H9 (cell line): ENCODE results near the gene ACOXL. TPM values are rescaled to one million over a fixed set of nuclear protein-coding genes. Genes with fewer than 3 reads are reported as not detected.

ENCODE experiments used
- DNase-seq: peaks from one replicate; pipeline ENCODE4 v3.0.0-alpha.2; 2017
- H2AFZ ChIP-seq: one replicate; pipeline ENCODE4 v1.6.1; 2013; ENCODE audit warnings: mild to moderate bottlenecking, low read length, control low read depth, moderate library complexity
- H2AK5ac ChIP-seq: 2 replicates; pipeline ENCODE4 v1.6.1; 2013; ENCODE audit warnings: low read length, control low read depth, mixed read lengths; ENCODE audit not compliant: insufficient read length
- H2BK120ac ChIP-seq: one replicate; pipeline ENCODE4 v1.6.1; 2013; ENCODE audit warnings: low read depth, mild to moderate bottlenecking, low read length, control low read depth, inconsistent platforms; ENCODE audit not compliant: poor library complexity, severe bottlenecking
- H2BK12ac ChIP-seq: 2 replicates; pipeline ENCODE4 v1.6.1; 2013; ENCODE audit warnings: low read length, control low read depth, mixed read lengths, low read depth; ENCODE audit not compliant: insufficient read length
- H2BK15ac ChIP-seq: 2 replicates; pipeline ENCODE4 v1.6.1; 2013; ENCODE audit warnings: low read depth, low read length, control low read depth
- H2BK20ac ChIP-seq: one replicate; pipeline ENCODE4 v1.6.1; 2013; ENCODE audit warnings: low read depth, mild to moderate bottlenecking, low read length, control low read depth, inconsistent platforms; ENCODE audit not compliant: poor library complexity, severe bottlenecking
- H2BK5ac ChIP-seq: 2 replicates; pipeline ENCODE4 v1.6.1; 2013; ENCODE audit warnings: low read length, control low read depth, mixed read lengths; ENCODE audit not compliant: insufficient read length
- H3K14ac ChIP-seq: 2 replicates; pipeline ENCODE4 v1.6.1; 2013; ENCODE audit warnings: low read length, control low read depth; ENCODE audit not compliant: insufficient read depth
- H3K18ac ChIP-seq: 2 replicates; pipeline ENCODE4 v1.6.1; 2013; ENCODE audit warnings: low read depth, mild to moderate bottlenecking, mixed read lengths, low read length, control low read depth; ENCODE audit not compliant: insufficient read length
- H3K23ac ChIP-seq: 2 replicates; pipeline ENCODE4 v1.6.1; 2013; ENCODE audit warnings: low read length, control low read depth, mixed read lengths, low read depth; ENCODE audit not compliant: insufficient read length
- H3K23me2 ChIP-seq: 2 replicates; pipeline ENCODE4 v1.6.1; 2013; ENCODE audit warnings: low read depth, mild to moderate bottlenecking, mixed read lengths, low read length, control low read depth; ENCODE audit not compliant: insufficient read length, poor library complexity, severe bottlenecking
- H3K27ac ChIP-seq: 2 replicates; pipeline ENCODE4 v1.5.1; 2013; ENCODE audit warnings: low read length, control low read depth, mixed read lengths, low read depth; ENCODE audit not compliant: insufficient read length
- H3K27me3 ChIP-seq: 2 replicates; pipeline ENCODE4 v1.6.1; 2013; ENCODE audit warnings: low read length, control low read depth, inconsistent platforms; ENCODE audit not compliant: insufficient read depth
- H3K4ac ChIP-seq: 2 replicates; pipeline ENCODE4 v1.6.1; 2013; ENCODE audit warnings: low read depth, mild to moderate bottlenecking, control low read depth, inconsistent platforms, low read length, moderate library complexity
- H3K4me1 ChIP-seq: 2 replicates; pipeline ENCODE4 v1.6.1; 2013; ENCODE audit warnings: low read length, control low read depth, inconsistent platforms; ENCODE audit not compliant: insufficient read depth
- H3K4me2 ChIP-seq: 2 replicates; pipeline ENCODE4 v1.6.1; 2013; ENCODE audit warnings: low read length, control low read depth, mixed read lengths; ENCODE audit not compliant: insufficient read length, insufficient read depth
- H3K56ac ChIP-seq: 2 replicates; pipeline ENCODE4 v1.6.1; 2013; ENCODE audit warnings: low read depth, mild to moderate bottlenecking, mixed read lengths, low read length, control low read depth; ENCODE audit not compliant: insufficient read length
- H3K79me1 ChIP-seq: 2 replicates; pipeline ENCODE4 v1.6.1; 2013; ENCODE audit warnings: low read depth, mild to moderate bottlenecking, moderate library complexity, low read length, control low read depth, inconsistent platforms; ENCODE audit not compliant: insufficient read depth, poor library complexity, severe bottlenecking
- H3K79me2 ChIP-seq: 2 replicates; pipeline ENCODE4 v1.6.1; 2013; ENCODE audit warnings: low read length, control low read depth, inconsistent platforms; ENCODE audit not compliant: insufficient read depth
- H3K9ac ChIP-seq: 2 replicates; pipeline ENCODE4 v1.6.1; 2013; ENCODE audit warnings: low read length, control low read depth, mixed read lengths; ENCODE audit not compliant: insufficient read length; ENCODE audit errors: extremely low read depth
- H3K9me3 ChIP-seq: one replicate; pipeline ENCODE4 v1.6.1; 2013; ENCODE audit warnings: low read depth, low read length, inconsistent platforms; ENCODE audit not compliant: control insufficient read depth
- H3T11ph ChIP-seq: one replicate; pipeline ENCODE4 v1.6.1; 2013; ENCODE audit warnings: mild to moderate bottlenecking, low read length, control low read depth, inconsistent platforms
- H4K20me1 ChIP-seq: one replicate; pipeline ENCODE4 v1.6.1; 2013; ENCODE audit not compliant: control insufficient read depth, insufficient read length, insufficient read depth
- H4K5ac ChIP-seq: 2 replicates; pipeline ENCODE4 v1.6.1; 2013; ENCODE audit warnings: low read depth, mild to moderate bottlenecking, mixed read lengths, low read length, control low read depth; ENCODE audit not compliant: insufficient read length
- H4K8ac ChIP-seq: replicated peaks from 2 replicates; pipeline ENCODE4 v1.6.1; 2013; ENCODE audit warnings: low read length, control low read depth, mixed read lengths, low read depth; ENCODE audit not compliant: insufficient read length
- H4K91ac ChIP-seq: 2 replicates; pipeline ENCODE4 v1.6.1; 2013; ENCODE audit warnings: low read depth, mild to moderate bottlenecking, moderate library complexity, mixed read lengths, low read length, control low read depth; ENCODE audit not compliant: insufficient read length
- H3K27ac Mint-ChIP-seq, 3 experiments: 2 replicates in 2 of 3; 3 replicates in 1 of 3; pipeline ENCODE4 v1.8.0; 2020 to 2021; ENCODE audit warnings: mixed read lengths in 3 of 3, mild to moderate bottlenecking in 1 of 3, moderate library complexity in 1 of 3
- H3K27me3 Mint-ChIP-seq: 2 replicates; pipeline ENCODE4 v1.8.0; 2021; ENCODE audit warnings: low read depth, mild to moderate bottlenecking, moderate library complexity, mixed read lengths
- H3K36me3 Mint-ChIP-seq, 3 experiments: 2 replicates in 2 of 3; 3 replicates in 1 of 3; pipeline ENCODE4 v1.8.0; 2020 to 2021; ENCODE audit warnings: low read depth in 3 of 3, mixed read lengths in 3 of 3; ENCODE audit not compliant: insufficient read depth in 1 of 3
- H3K4me1 Mint-ChIP-seq, 2 experiments: 2 replicates each; pipeline ENCODE4 v1.8.0; 2020; ENCODE audit warnings: mixed read lengths in 2 of 2
- H3K4me3 Mint-ChIP-seq, 2 experiments: 2 replicates in 1 of 2; 3 replicates in 1 of 2; pipeline ENCODE4 v1.8.0; 2020 to 2021; ENCODE audit warnings: mild to moderate bottlenecking in 2 of 2, mixed read lengths in 2 of 2, moderate library complexity in 1 of 2
- H3K9me3 Mint-ChIP-seq, 2 experiments: 2 replicates in 1 of 2; 3 replicates in 1 of 2; pipeline ENCODE4 v1.8.0; 2020; ENCODE audit warnings: mild to moderate bottlenecking in 2 of 2, mixed read lengths in 2 of 2, moderate library complexity in 1 of 2
- WGBS: extraction: QIAGEN DNeasy Blood & Tissue Kit; methylation state at CpG from one replicate; pipeline ENCODE4 v1.1.7; 2013; ENCODE audit warnings: missing lambda C conversion rate, low lambda C conversion rate, mixed read lengths; ENCODE audit not compliant: insufficient read length; ENCODE audit errors: extremely low coverage; 5-methylcytosine and 5-hydroxymethylcytosine counted together
- total RNA-seq: library from RNA; stranded (reverse); gene quantifications from 2 replicates; pipeline ENCODE4 v1.2.1, GENCODE V29; 2021
- TF ChIP-seq, protein P1 (sequence below): fragments of 200-600 bp; sonication (generic); conservative IDR thresholded peaks from 3 replicates; pipeline ENCODE4 v1.8.0; 2021; ENCODE audit warnings: antibody characterized with exemption, mild to moderate bottlenecking

Gene ACOXL
- total RNA-seq, 1 experiment from 2014 or later: 37.6 TPM

DNA sequence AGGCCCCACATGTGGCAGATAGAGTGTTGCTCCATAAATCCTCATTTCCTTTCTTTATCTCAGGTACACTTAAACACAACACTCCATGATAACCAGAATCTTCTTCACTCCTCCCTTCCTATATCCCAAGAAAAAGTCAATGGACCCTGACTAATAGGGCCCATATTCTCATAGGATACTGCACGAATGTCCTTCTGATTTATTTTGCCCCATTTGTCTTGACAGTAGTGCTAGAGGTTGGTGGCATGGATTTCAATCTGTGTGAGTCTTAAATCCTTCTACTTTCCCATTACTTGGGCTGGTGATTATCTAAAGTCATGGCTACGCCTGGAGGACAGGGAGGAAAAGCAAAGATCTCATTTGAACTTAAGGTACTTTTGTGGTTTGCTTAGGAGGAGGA is 156.0 kb downstream of the ACOXL start:
- H2BK12ac ChIP-seq: no peak overlapping the region

More for the DNA sequence above, 156.0 kb downstream of the ACOXL start:
- H3K4me1 Mint-ChIP-seq: peaks cover 0 to 8% of the 10 kb centered on the region in 2 experiments; a peak in 1 of 4 replicates
- no peak overlapping the region for H3K56ac ChIP-seq
- H2BK5ac ChIP-seq: no peak overlapping the region
- no peak overlapping the region for H3K4me2 ChIP-seq
- H3K9me3 Mint-ChIP-seq: peaks cover 0 to 3% of the 10 kb centered on the region in 2 experiments; a peak in 1 of 5 replicates
- H3K79me1 ChIP-seq: no peaks in the 10 kb centered on the region
- no peaks in the 10 kb centered on the region for H3K9me3 ChIP-seq
- no peaks in the 10 kb centered on the region for H3K23me2 ChIP-seq
- H3K36me3 Mint-ChIP-seq: peaks cover 9 to 21% (median 10%) of the 10 kb centered on the region in 3 experiments; a peak in 6 of 7 replicates
- no peak overlapping the region for H2AK5ac ChIP-seq
- no peaks in the 10 kb centered on the region for H3K79me2 ChIP-seq
- H3K14ac ChIP-seq: no peak overlapping the region
- no peak overlapping the region for H3K4ac ChIP-seq
- no peaks in the 10 kb centered on the region for H3K27me3 ChIP-seq
- no peak overlapping the region for H2BK20ac ChIP-seq
- H3K23ac ChIP-seq: no peak overlapping the region
- H2BK120ac ChIP-seq: no peak overlapping the region
- H3K18ac ChIP-seq: no peak overlapping the region
- TF ChIP-seq, protein P1, sequence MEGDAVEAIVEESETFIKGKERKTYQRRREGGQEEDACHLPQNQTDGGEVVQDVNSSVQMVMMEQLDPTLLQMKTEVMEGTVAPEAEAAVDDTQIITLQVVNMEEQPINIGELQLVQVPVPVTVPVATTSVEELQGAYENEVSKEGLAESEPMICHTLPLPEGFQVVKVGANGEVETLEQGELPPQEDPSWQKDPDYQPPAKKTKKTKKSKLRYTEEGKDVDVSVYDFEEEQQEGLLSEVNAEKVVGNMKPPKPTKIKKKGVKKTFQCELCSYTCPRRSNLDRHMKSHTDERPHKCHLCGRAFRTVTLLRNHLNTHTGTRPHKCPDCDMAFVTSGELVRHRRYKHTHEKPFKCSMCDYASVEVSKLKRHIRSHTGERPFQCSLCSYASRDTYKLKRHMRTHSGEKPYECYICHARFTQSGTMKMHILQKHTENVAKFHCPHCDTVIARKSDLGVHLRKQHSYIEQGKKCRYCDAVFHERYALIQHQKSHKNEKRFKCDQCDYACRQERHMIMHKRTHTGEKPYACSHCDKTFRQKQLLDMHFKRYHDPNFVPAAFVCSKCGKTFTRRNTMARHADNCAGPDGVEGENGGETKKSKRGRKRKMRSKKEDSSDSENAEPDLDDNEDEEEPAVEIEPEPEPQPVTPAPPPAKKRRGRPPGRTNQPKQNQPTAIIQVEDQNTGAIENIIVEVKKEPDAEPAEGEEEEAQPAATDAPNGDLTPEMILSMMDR: no peak
- no peak overlapping the region for H3T11ph ChIP-seq
- no peaks in the 10 kb centered on the region for H3K27me3 Mint-ChIP-seq
- no peak overlapping the region for H2AFZ ChIP-seq
- H3K4me3 Mint-ChIP-seq: no peak overlapping the region
- no peak overlapping the region for H3K27ac ChIP-seq
- no peak overlapping the region for H2BK15ac ChIP-seq
- H3K27ac Mint-ChIP-seq: no peak overlapping the region
- no peak for DNase-seq
- H4K5ac ChIP-seq: no peak overlapping the region
- no peaks in the 10 kb centered on the region for H3K4me1 ChIP-seq
- WGBS: no CpG with 5 or more reads among the region's 2 CpGs
- H4K8ac ChIP-seq: no peak overlapping the region
- H3K9ac ChIP-seq: no peak overlapping the region
- no peak overlapping the region for H4K91ac ChIP-seq
- no peaks in the 10 kb centered on the region for H4K20me1 ChIP-seq
